ENCODE measurements around the gene M1AP.

The M1AP gene

DNA sequence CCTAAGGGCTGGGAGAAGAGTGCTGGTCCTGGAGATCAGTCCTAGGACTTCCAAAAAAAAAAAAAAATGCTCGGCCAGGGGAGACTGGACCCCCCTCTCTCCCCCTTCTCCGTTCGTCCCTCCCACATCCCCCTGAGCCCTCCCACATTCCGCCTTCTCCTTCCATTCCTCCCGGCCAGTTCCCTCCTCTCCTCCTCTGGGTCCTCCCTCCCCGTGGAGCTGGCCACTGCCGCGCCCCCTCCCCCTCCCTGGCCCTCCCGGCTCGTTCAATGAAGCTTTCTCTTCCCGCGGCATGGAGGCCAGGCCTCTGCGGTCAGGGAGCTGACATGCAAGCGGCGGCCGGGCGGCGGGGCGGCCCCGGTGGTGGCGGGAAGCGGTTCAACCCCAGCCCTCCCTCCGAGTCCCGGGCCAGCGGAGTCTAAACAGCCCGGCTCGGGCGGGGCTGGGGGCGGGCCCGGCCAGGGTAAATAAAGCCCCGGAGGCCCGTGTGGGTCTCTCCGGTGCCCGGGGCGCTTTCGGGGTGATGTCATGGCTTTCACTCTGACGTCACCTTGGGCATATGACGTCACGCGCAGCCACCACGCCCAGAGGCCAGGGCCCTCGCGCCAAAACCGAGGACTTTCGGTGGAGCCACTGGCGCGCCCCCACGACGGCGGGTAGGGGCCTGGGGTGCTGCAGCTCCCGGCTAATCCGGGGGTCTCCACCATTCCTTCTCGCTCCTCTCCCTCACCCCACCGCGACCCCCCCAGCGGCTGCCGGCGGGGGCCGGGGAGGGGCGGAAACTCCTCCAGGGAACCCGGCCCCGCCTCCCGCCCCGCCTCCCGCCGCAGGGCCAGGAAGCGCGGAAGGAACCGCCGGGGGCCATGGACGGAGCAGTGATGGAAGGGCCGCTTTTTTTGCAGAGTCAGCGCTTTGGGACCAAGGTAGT is 94.0 kb downstream of the M1AP start, which contains the start of the genes DOK1 and LOXL3:
Gene DOK1, plus strand, starts transcription at position 829 of the 928 bp plus-strand sequence. Its CDS starts 35 bp downstream, at position 864.
Gene LOXL3, minus strand, starts transcription at position 51 of the 928 bp plus-strand sequence. CDS start 1,308 bp downstream, outside the sequence.
- Histone ChIP-seq H3K9me3 (replicated peaks in 1 of 11) (peaks cover 9 to 16% (median 12%) of the 10 kb centered on the region in 11 experiments), H3K27me3 (peaks cover 22 to 31% (median 27%) of the 10 kb centered on the region in 11 experiments), H3K36me3 (peaks cover 0 to 59% (median 21%) of the 10 kb centered on the region in 11 experiments; a peak in 21 of 22 replicates), H3K4me1 (peaks cover 34 to 57% (median 44%) of the 10 kb centered on the region in 10 experiments), H3K9ac (peak within 1 kb of the TSS; percentile 83 to 93 (median 86)), H3K4me2 (peak within 1 kb of the TSS; percentile 91 to 100 (median 98)), H4K20me1 (peaks cover 0 to 23% (median 12%) of the 10 kb centered on the region in 11 experiments; a peak in 11 of 22 replicates), H3K27ac (peak within 1 kb of the TSS; percentile 81 to 92 (median 83)), H3K4me3 (peak within 1 kb of the TSS; percentile 78 to 97 (median 86))
- TF ChIP-seq Cebpa-rat (IDR thresholded peaks at IDR 0.05): no peak

DNA sequence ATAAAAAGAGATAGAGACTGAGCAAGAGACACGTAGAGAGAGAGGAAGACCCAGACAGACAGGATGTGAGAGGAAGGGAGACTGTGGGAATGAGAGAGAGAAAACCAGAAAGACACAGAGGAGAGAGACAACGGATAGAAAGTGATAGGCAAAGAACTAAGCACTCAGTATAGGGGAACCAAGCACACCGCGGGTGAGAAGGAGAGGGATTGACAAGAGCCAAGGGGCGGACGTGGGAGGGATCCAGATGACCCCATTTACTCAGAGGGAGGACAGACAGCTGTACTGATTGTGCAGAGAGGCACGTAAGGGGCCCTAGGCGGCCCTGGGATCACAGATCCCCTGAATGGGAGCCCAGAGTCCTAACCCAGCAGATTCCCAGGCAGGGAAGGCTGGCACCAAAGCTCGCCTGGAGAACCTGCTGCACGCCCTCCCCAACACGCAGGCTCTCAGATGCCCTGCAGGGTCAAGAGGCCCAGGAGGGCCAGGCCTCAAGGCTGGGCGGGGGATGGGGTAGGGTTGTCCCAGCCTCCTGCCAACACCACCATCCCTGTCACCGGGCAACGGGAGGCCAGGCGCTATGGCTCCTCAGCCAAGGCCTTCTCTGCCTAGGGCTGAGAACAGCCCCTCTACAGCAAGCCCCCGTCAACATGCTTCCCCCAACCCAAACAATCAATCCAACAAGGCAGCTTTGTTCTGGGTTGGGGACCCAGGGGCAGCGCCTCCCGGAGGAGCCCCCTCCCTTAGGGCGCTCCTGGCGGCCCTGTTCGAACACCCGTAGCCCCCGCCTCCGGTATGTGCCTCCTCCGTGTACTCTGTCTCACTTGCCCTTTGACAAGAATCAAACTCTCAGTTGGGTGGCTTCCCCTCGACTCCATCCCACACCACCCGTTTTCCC is 95.0 kb downstream of the M1AP start:
- Histone ChIP-seq H3K9me3 (replicated peaks in 1 of 11) (peaks cover 19 to 26% (median 21%) of the 10 kb centered on the region in 11 experiments), H3K4me2 (peak overlapping the region; percentile 68 to 100 (median 98)), H4K20me1 (peaks cover 0 to 23% (median 12%) of the 10 kb centered on the region in 11 experiments; a peak in 11 of 22 replicates), H3K27ac (peak overlapping the region in 10 of 11 experiments; percentile 81 to 92 (median 83); a peak in 17 of 22 replicates), H3K27me3 (peaks cover 32 to 41% (median 37%) of the 10 kb centered on the region in 11 experiments), H3K9ac (peak overlapping the region; percentile 83 to 93 (median 86); a peak in 18 of 22 replicates), H3K4me1 (peaks cover 34 to 49% (median 43%) of the 10 kb centered on the region in 10 experiments), H3K4me3 (peak overlapping the region; percentile 78 to 97 (median 86); a peak in 19 of 20 replicates), H3K36me3 (peaks cover 0 to 56% (median 21%) of the 10 kb centered on the region in 11 experiments; a peak in 21 of 22 replicates)
- TF ChIP-seq Cebpa-rat (IDR thresholded peaks at IDR 0.05): no peak

DNA sequence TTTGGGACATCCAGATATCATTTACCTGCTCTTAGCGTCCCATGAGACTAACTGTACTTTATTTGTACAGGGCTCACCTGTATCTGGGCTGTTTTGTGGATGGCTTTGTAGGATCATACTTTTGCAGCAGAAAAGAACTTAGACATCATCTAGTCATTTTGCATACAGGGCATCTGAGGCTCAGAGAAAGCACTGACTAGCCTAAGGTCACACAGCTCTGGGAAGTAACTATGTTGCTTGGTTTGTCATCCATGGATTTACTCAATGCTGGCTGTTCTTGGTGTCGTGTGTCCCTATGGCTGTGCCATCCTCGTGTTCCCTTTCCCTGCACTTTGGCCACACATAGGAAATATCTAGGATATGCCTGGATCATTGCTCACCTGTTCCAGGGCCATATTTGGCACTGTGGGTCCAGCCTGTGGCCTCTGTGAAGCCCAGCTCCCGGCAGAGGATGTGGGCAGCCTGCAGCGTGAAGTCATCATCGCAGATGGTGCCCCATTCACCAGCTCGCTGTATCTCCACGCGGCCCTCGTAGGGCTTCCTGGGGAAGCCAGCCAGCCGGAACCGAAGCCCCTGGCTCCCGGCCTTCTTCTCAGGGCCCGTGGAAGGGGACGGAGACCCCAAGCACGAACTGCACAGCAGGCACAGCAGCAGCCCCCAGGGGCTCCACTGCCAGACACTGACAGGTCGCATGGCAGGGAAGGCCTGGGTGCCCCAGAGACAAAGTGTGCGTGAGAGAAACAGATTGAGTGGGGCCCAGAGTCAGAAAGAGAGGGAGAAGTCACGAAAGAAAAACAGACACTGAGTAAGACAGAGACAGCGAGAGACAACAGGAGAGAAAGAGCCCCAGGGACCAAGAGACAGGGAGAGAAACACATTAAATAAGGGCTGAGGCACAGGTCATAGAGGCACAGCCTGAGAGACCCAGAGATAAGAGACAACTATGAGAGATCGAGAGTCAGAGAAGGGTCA is 95.9 kb downstream of the M1AP start:
- Histone ChIP-seq H3K4me3 (peak overlapping the region in 1 of 10 experiments; percentile 80; a peak in 1 of 20 replicates), H3K27ac (peak overlapping the region in 8 of 11 experiments; percentile 6 to 92 (median 83); a peak in 13 of 22 replicates), H3K9me3 (replicated peaks in 1 of 11) (peaks cover 19 to 26% (median 22%) of the 10 kb centered on the region in 11 experiments), H3K27me3 (peaks cover 42 to 50% (median 46%) of the 10 kb centered on the region in 11 experiments), H4K20me1 (peaks cover 0 to 22% (median 12%) of the 10 kb centered on the region in 11 experiments; a peak in 11 of 22 replicates), H3K4me1 (peaks cover 34 to 48% (median 40%) of the 10 kb centered on the region in 10 experiments), H3K4me2 (peak overlapping the region; percentile 68 to 100 (median 98)), H3K9ac (peak overlapping the region in 8 of 11 experiments; percentile 10 to 60 (median 24); a peak in 11 of 22 replicates), H3K36me3 (peaks cover 0 to 47% (median 20%) of the 10 kb centered on the region in 11 experiments; a peak in 21 of 22 replicates)
- TF ChIP-seq Cebpa-rat (IDR thresholded peaks at IDR 0.05): no peak

DNA sequence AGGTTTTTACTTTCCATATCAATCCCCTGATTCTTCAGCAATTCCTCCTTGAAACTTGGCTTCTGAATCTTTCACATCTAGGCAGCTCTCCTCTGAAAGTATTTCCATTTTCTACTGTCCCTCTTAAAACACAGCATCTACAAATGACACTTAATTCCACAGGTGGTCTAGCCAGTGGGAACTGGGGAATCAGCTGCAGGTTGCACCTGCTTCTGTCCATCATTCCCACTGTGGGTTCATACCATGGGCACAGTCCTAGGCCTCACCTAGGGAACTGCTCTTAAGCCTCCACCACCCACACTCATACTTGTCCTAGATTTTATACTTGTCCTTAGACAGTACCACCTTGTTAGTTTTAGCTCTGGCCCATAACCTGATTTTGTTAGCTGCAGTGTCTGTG is 96.6 kb downstream of the M1AP start:
- peaks cover 19 to 26% (median 22%) of the 10 kb centered on the region in 11 experiments for H3K9me3 ChIP-seq (replicated peaks in 1 of 11)
- H3K4me1 ChIP-seq: peaks cover 29 to 41% (median 38%) of the 10 kb centered on the region in 10 experiments
- H3K36me3 ChIP-seq: peaks cover 0 to 40% (median 13%) of the 10 kb centered on the region in 11 experiments; a peak in 21 of 22 replicates
- peaks cover 0 to 16% (median 7%) of the 10 kb centered on the region in 11 experiments; a peak in 9 of 22 replicates for H4K20me1 ChIP-seq
- TF ChIP-seq Cebpa-rat (IDR thresholded peaks at IDR 0.05): no peak
- no peak overlapping the region for H3K4me3 ChIP-seq
- H3K27me3 ChIP-seq: peaks cover 47 to 54% (median 53%) of the 10 kb centered on the region in 11 experiments
- peak overlapping the region in 9 of 11 experiments; percentile 78 to 100 (median 98); a peak in 16 of 22 replicates for H3K4me2 ChIP-seq
- no peak overlapping the region for H3K27ac ChIP-seq
- no peak overlapping the region for H3K9ac ChIP-seq

DNA sequence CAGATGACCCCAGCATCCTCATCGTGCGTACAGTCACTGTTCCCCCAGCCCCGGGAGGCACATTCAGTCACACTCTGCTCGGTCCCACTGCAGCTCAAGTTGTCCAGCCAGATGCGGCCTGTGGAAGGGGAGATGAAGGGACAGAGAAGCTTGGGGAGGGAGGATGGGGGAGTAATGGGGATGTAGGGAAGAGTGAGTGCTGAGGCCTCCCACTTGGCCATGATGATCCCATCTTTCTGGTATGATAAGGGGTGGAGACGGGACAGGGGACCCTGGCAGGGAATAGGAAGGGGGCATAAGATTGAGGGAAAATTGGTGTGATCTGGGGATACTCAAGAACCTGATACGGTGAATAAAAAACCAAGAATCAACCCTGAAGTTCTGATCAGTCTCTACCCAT is 97.9 kb downstream of the M1AP start:
- peaks cover 0 to 3% (median 0%) of the 10 kb centered on the region in 11 experiments; a peak in 3 of 22 replicates for H4K20me1 ChIP-seq
- H3K9me3 ChIP-seq (replicated peaks in 1 of 11): peaks cover 19 to 26% (median 22%) of the 10 kb centered on the region in 11 experiments
- peaks cover 20 to 29% (median 27%) of the 10 kb centered on the region in 10 experiments for H3K4me1 ChIP-seq
- H3K4me2 ChIP-seq: no peak overlapping the region
- H3K9ac ChIP-seq: no peak overlapping the region
- H3K4me3 ChIP-seq: no peak overlapping the region
- no peak for TF ChIP-seq Cebpa-rat (IDR thresholded peaks at IDR 0.05)
- no peak overlapping the region for H3K27ac ChIP-seq
- peaks cover 0 to 31% (median 6%) of the 10 kb centered on the region in 11 experiments; a peak in 11 of 22 replicates for H3K36me3 ChIP-seq
- peaks cover 54 to 67% (median 65%) of the 10 kb centered on the region in 11 experiments for H3K27me3 ChIP-seq

DNA sequence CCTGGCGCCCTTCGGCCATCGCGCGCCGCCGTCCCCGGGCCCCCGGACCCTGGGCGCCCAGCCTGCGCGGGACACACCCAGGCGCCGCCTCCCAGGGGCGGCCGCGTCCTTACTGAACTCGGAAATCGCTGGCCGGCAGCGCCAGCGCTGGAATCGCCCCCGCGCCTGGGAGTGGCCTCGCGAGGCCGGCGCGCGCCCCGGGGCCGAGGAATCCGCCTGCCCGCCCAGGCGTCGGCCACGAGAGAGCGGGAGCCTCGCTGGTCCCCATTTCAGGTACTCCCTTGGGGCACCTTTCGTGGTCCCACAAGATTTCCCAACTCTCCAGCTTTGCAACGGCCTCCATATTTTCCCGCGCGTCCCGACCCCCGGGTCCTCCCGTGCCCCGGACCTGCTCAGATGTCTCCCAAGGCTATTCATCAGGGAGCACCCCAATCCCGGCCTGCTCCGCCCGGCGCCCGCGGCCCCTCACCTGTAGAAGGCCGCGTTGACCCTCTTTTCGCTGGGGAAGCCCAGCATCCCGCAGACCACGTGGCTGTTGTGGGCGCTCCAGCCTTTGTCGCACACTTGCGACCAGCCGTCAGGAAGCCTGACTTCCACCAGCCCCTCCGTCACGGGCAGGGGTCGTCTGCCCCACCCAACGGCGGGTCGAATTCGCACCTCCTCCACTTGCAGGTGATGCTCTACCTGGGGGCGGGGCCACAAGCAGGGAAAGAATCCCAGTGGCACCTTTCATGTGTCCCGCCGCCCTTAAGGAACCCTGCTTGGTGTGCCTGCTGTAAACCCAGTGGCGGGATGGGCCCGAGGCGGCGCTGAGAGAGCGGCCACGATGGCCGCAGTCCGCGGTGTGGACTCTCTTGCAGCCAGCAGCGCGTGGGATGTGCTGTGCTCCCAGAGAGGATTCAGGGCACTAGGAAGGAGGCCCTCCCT is 99.0 kb downstream of the M1AP start:
- Histone ChIP-seq H3K4me2 (no peak overlapping the region), H3K9ac (no peak overlapping the region), H3K4me1 (peaks cover 20 to 26% (median 25%) of the 10 kb centered on the region in 10 experiments), H3K36me3 (peaks cover 0 to 31% (median 6%) of the 10 kb centered on the region in 11 experiments; a peak in 11 of 22 replicates), H4K20me1 (no peaks in the 10 kb centered on the region), H3K27me3 (peaks cover 54 to 73% (median 66%) of the 10 kb centered on the region in 11 experiments), H3K9me3 (replicated peaks in 1 of 11) (peaks cover 19 to 26% (median 22%) of the 10 kb centered on the region in 11 experiments), H3K27ac (no peak overlapping the region), H3K4me3 (peak overlapping the region in 5 of 10 experiments; percentile 19 to 44 (median 28); a peak in 8 of 20 replicates)
- TF ChIP-seq Cebpa-rat (IDR thresholded peaks at IDR 0.05): no peak
